Uterus (tissue), 2 donors: Measurements from ENCODE around the gene C11orf54.

Experiments used
- CTCF ChIP-seq, 4 experiments: fragments of 200-600 bp in 2 of 4; fragments of 450-650 bp in 2 of 4; sonication (generic) in 2 of 4; IDR thresholded peaks; one replicate each; pipeline ENCODE4 v1.5.1; 2016 to 2019; ENCODE audit warnings: antibody characterized with exemption in 4 of 4, mild to moderate bottlenecking in 2 of 4, moderate library complexity in 1 of 4
- POLR2A ChIP-seq, 2 donors: fragments of 450-650 bp; IDR thresholded peaks; one replicate each; pipeline ENCODE4 v1.6.1; 2016; ENCODE audit warnings: antibody characterized with exemption in 2 of 2, mild to moderate bottlenecking in 1 of 2, moderate library complexity in 1 of 2

GRCh38 chr11:93757924-93758865 is 16.7 kb downstream of the C11orf54 start:
- no peak for TF ChIP-seq POLR2A (IDR thresholded peaks at IDR 0.05)
- no peak for TF ChIP-seq CTCF (IDR thresholded peaks at IDR 0.05)
